Lung (tissue), 12 donors: ENCODE results near the gene HLA-DRB1. TPM values are rescaled to one million over a fixed set of nuclear protein-coding genes. Genes with fewer than 3 reads are reported as not detected.
"Not testable (repeated sequence)": the region's sequence is repeated elsewhere in the genome, so short reads cannot be mapped to it uniquely, and the experiment has no call there.

Source experiments
- ATAC-seq: fragments of 200-7000 bp; cut with Tn5 transposase; one replicate; pipeline ENCODE4 v1.9.1; 2020; ENCODE audit warnings: moderate number of reproducible peaks; ENCODE audit not compliant: insufficient read depth, low FRiP score
- DNase-seq, 3 donors: peaks; one replicate each; pipeline ENCODE4 v3.0.0-alpha.2; 2013 to 2017
- H3K27ac ChIP-seq, 2 donors: one replicate each; pipeline ENCODE4 v1.5.1; 2013; ENCODE audit warnings: mild to moderate bottlenecking in 2 of 2, moderate library complexity in 2 of 2, control low read depth in 1 of 2, inconsistent platforms in 1 of 2, low read depth in 1 of 2, low read length in 1 of 2
- H3K27me3 ChIP-seq, 3 donors: one replicate each; pipeline ENCODE4 v1.5.1; 2013; ENCODE audit warnings: low read length in 2 of 3; ENCODE audit not compliant: control insufficient read depth in 3 of 3, insufficient read depth in 3 of 3
- H3K36me3 ChIP-seq, 4 donors: one replicate each; pipeline ENCODE4 v1.5.1; 2013; ENCODE audit warnings: low read length in 4 of 4, mild to moderate bottlenecking in 1 of 4, moderate library complexity in 1 of 4; ENCODE audit not compliant: control insufficient read depth in 4 of 4, insufficient read depth in 4 of 4
- H3K4me1 ChIP-seq, 5 donors: one replicate each; pipeline ENCODE4 v1.5.1; 2013; ENCODE audit warnings: low read length in 5 of 5, mild to moderate bottlenecking in 2 of 5, moderate library complexity in 1 of 5; ENCODE audit not compliant: control insufficient read depth in 5 of 5, insufficient read depth in 5 of 5
- H3K4me3 ChIP-seq: one replicate; pipeline ENCODE4 v1.5.1; 2013; ENCODE audit warnings: mild to moderate bottlenecking, control low read depth, moderate library complexity
- H3K9ac ChIP-seq, 2 donors: one replicate each; pipeline ENCODE4 v1.5.1; 2013; ENCODE audit warnings: low read length in 2 of 2, control low read depth in 1 of 2; ENCODE audit not compliant: insufficient read depth in 1 of 2
- H3K9me3 ChIP-seq, 4 donors: one replicate each; pipeline ENCODE4 v1.5.1; 2013; ENCODE audit warnings: low read length in 3 of 4, mild to moderate bottlenecking in 1 of 4, moderate library complexity in 1 of 4; ENCODE audit not compliant: control insufficient read depth in 4 of 4, insufficient read depth in 3 of 4
- CTCF ChIP-seq: IDR thresholded peaks from 2 replicates; pipeline ENCODE4 v1.5.1; 2012; ENCODE audit warnings: mild to moderate bottlenecking; ENCODE audit errors: control extremely low read depth, extremely low read depth
- WGBS, 2 donors: extraction: QIAGEN DNeasy Blood & Tissue Kit; methylation state at CpG; one replicate each; pipeline ENCODE4 v1.1.7; 2013; 5-methylcytosine and 5-hydroxymethylcytosine counted together
- polyA plus RNA-seq, 2 donors: library from polyadenylated mRNA; stranded (reverse); fragments of 200-250 nt; gene quantifications; one replicate each; pipeline ENCODE4 v1.2.1, GENCODE V29; 2013
- total RNA-seq, 2 donors: library from RNA; depleted of rRNA in 1 of 2; stranded (reverse); fragments of >200 nt in 1 of 2; gene quantifications; one replicate each; pipeline ENCODE4 v1.2.1, GENCODE V29; 2014 to 2021
- donor health status: control.
- donor health status: control.
- donor health status: Bipolar disorder and iron deficiency.
- donor health status: healthy.
- donor health status: DM: yes; HTN: yes; CAD: no.

The HLA-DRB1 gene
- total and polyA plus RNA-seq, 4 donors, result 87.1 to 479 (median 416) TPM

GRCh38 chr6:32637219-32637880 lies 47.7 kb upstream of the HLA-DRB1 start, which contains the start of gene HLA-DQA1:
Gene HLA-DQA1, plus strand, starts transcription at chr6:32637406. Its CDS starts 53 bp downstream, at chr6:32637459.
- Histone ChIP-seq H3K27ac (peak within 1 kb of the TSS in 1 of 2 donors; percentile 86), H3K36me3 (peaks cover 0 to 3% (median 0%) of the 10 kb centered on the region in 4 donors), H3K9ac (no peak within 1 kb of the TSS), H3K4me3 (peak within 1 kb of the TSS; percentile 16), H3K9me3 (no peaks in the 10 kb centered on the region), H3K4me1 (peaks cover 0 to 3% (median 0%) of the 10 kb centered on the region in 5 donors), H3K27me3 (no peaks in the 10 kb centered on the region)
- ATAC-seq (no peak), DNase-seq (no peak)
- WGBS, 2 donors, result 18 to 27% methylated on average over 7 of the region's 7 CpGs
- no peak for TF ChIP-seq CTCF

GRCh38 chr6:32635526-32636123 lies 46.0 kb upstream of the HLA-DRB1 start:
- Histone ChIP-seq H3K9ac (no peak overlapping the region), H3K36me3 (no peaks in the 10 kb centered on the region), H3K4me3 (no peak overlapping the region), H3K9me3 (no peaks in the 10 kb centered on the region), H3K27me3 (no peaks in the 10 kb centered on the region), H3K4me1 (peaks cover 0 to 1% (median 0%) of the 10 kb centered on the region in 5 donors), H3K27ac (no peak overlapping the region)
- ATAC-seq (no peak), DNase-seq (no peak)
- no peak for TF ChIP-seq CTCF
- 25 to 46% methylated on average over 2 of the region's 2 CpGs for WGBS, 2 donors

GRCh38 chr6:32629793-32630192 lies 40.1 kb upstream of the HLA-DRB1 start:
- not testable (repeated sequence) for ATAC-seq, H3K27me3 ChIP-seq, H3K4me1 ChIP-seq, H3K27ac ChIP-seq, H3K4me3 ChIP-seq, H3K9me3 ChIP-seq, H3K9ac ChIP-seq, H3K36me3 ChIP-seq, DNase-seq
- WGBS, 2 donors, result 63 to 98% methylated on average over 2 of the region's 13 CpGs

- no peak overlapping the region for H3K27ac ChIP-seq
- H3K27me3 ChIP-seq, result no peaks in the 10 kb centered on the region
- H3K9me3 ChIP-seq, result no peaks in the 10 kb centered on the region
- no peak for ATAC-seq
- H3K9ac ChIP-seq, result no peak overlapping the region
- 28 to 32% methylated on average over 3 of the region's 3 CpGs for WGBS, 2 donors
- no peak for TF ChIP-seq CTCF
- no peaks in the 10 kb centered on the region for H3K4me1 ChIP-seq
- peak in 2 of 3 donors; percentile 19 to 21 for DNase-seq
- no peaks in the 10 kb centered on the region for H3K36me3 ChIP-seq
- H3K4me3 ChIP-seq, result no peak overlapping the region
These were observed 38.2 kb upstream of the HLA-DRB1 start for GRCh38 chr6:32627831-32628230.
